ENCODE data around the gene ZBTB45. TPM values are rescaled to one million over a fixed set of nuclear protein-coding genes. Genes with fewer than 3 reads are reported as not detected.
"Not testable (repeated sequence)": the region's sequence is repeated elsewhere in the genome, so short reads cannot be mapped to it uniquely, and the experiment has no call there.

Gene ZBTB45
- polyA plus RNA-seq, 1 experiment: 4.2 TPM

DNA sequence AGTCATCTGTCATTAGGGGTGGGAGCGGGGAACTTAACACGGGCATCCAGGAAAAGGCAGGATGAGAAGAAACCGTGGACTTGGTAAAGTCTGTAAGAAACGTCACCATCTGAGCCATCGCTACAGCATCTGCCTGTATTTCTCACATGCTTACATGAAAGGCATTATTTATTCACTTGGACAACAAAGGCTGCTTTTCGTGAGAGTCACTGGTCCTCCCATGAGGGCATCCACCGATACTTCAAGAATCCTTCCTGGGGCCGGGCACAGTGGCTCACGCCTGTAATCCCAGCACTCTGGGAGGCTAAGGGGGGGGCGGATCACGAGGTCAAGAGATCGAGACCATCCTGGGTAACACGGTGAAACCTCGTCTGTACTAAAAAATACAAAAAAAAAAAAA lies 27.3 kb downstream of the ZBTB45 start:
- TF ChIP-seq, protein P1, sequence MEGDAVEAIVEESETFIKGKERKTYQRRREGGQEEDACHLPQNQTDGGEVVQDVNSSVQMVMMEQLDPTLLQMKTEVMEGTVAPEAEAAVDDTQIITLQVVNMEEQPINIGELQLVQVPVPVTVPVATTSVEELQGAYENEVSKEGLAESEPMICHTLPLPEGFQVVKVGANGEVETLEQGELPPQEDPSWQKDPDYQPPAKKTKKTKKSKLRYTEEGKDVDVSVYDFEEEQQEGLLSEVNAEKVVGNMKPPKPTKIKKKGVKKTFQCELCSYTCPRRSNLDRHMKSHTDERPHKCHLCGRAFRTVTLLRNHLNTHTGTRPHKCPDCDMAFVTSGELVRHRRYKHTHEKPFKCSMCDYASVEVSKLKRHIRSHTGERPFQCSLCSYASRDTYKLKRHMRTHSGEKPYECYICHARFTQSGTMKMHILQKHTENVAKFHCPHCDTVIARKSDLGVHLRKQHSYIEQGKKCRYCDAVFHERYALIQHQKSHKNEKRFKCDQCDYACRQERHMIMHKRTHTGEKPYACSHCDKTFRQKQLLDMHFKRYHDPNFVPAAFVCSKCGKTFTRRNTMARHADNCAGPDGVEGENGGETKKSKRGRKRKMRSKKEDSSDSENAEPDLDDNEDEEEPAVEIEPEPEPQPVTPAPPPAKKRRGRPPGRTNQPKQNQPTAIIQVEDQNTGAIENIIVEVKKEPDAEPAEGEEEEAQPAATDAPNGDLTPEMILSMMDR (IDR thresholded peaks at IDR 0.05; ENCODE audit: low read depth, low read length): no peak
- DNase-seq (ENCODE audit: low read depth, low spot score): no peak
- no peaks in the 10 kb centered on the region for H3K27me3 ChIP-seq (ENCODE audit: control insufficient read depth, insufficient read depth, low read length)
- H3K4me3 ChIP-seq (ENCODE audit: low read depth, low read length): no peak overlapping the region
- no peaks in the 10 kb centered on the region for H3K9me3 ChIP-seq (ENCODE audit: control insufficient read depth, insufficient read depth, low read length)
- POLR2A ChIA-PET: no interaction called here
- H3K27ac ChIP-seq (ENCODE audit: low read depth, low read length): no peak overlapping the region
- CTCF ChIA-PET: no interaction called here

DNA sequence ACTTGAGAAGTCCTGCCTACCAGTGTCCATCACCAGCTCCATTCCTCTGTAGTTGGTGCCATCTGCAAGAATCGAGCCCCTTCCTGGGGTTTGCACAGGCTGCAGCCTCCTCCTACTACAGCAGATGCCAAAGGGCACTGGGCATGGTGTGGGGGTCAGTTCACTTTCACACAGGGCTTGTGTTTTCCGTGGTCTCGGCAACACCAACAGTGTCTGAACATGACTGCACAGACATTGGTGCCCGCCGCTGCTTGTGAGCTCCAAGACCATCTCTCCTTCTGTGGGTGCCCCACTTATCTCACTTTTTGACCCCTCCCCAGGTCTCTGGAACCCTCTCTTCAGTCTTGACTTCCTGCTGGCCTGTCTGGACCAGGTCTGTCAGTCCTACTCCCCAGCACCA lies 28.2 kb downstream of the ZBTB45 start:
- CTCF ChIA-PET: interaction anchor here (1.0 kb wide), 1 partner anchor 29 kb away, joined by 3 read pairs; the partner anchor contains the start of gene ZBTB45

DNA sequence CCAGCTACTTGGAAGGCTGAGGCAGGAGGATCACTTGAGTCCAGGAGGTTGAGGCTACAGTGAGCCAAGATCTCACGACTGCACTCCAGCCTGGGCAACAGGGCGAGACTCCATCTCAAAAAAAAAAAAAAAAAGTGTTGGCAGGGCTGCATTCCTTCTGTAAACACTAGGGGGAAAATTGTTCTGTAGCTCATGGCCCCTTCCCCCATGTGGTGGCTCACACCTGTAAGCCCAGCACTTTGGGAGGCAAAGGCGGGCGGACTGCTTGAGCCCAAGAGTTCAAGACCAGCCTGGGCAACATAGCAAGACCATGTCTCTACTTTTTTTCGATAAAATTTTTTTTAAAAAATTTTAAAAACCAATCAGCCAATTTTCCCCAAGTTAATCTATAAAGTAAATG lies 35.3 kb downstream of the ZBTB45 start:
- not testable (repeated sequence) for DNase-seq (ENCODE audit: low read depth, low spot score); H3K4me3 ChIP-seq (ENCODE audit: low read depth, low read length); H3K27ac ChIP-seq (ENCODE audit: low read depth, low read length); H3K27me3 ChIP-seq (ENCODE audit: control insufficient read depth, insufficient read depth, low read length); H3K9me3 ChIP-seq (ENCODE audit: control insufficient read depth, insufficient read depth, low read length)
- CTCF ChIA-PET: interaction anchor here (0.7 kb wide), 1 partner anchor 175 kb away, joined by 3 read pairs; no protein-coding TSS in a partner anchor
- POLR2A ChIA-PET: interaction anchor here (0.6 kb wide), 1 partner anchor 36 kb away, joined by 3 read pairs; no protein-coding TSS in a partner anchor

More for the DNA sequence above, 28.2 kb downstream of the ZBTB45 start:
- POLR2A ChIA-PET: no interaction called here
- Histone ChIP-seq H3K9me3 (ENCODE audit: control insufficient read depth, insufficient read depth, low read length) (no peaks in the 10 kb centered on the region), H3K27ac (ENCODE audit: low read depth, low read length) (no peak overlapping the region), H3K4me3 (ENCODE audit: low read depth, low read length) (no peak overlapping the region), H3K27me3 (ENCODE audit: control insufficient read depth, insufficient read depth, low read length) (no peaks in the 10 kb centered on the region)
- DNase-seq (ENCODE audit: low read depth, low spot score): no peak
- TF ChIP-seq, protein P1 (IDR thresholded peaks at IDR 0.05; ENCODE audit: low read depth, low read length): no peak

DNA sequence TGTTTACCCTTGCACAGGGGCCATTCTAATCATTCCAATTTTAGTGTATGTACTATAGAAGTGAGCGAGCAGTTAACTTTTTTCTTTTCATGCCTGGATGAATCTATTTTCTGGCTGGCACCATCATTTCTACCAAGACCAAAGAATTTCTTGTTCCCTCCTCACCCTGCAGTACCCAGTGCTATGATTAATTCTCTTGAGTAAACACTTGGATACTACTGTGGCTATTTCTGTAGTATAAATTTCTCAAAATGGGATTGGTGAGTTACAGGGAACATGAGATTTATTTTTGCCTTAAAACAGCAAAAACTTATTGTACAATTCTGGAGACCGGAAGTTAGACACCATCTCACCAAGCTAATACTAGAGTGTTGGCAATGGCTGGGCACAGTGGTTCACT lies 35.8 kb downstream of the ZBTB45 start:
- Histone ChIP-seq H3K9me3 (ENCODE audit: control insufficient read depth, insufficient read depth, low read length) (no peaks in the 10 kb centered on the region), H3K27ac (ENCODE audit: low read depth, low read length) (no peak overlapping the region), H3K4me3 (ENCODE audit: low read depth, low read length) (no peak overlapping the region), H3K27me3 (ENCODE audit: control insufficient read depth, insufficient read depth, low read length) (no peaks in the 10 kb centered on the region)
- DNase-seq (ENCODE audit: low read depth, low spot score): no peak
- CTCF ChIA-PET: interaction anchor here (0.7 kb wide), 1 partner anchor 174 kb away, joined by 3 read pairs; no protein-coding TSS in a partner anchor
- POLR2A ChIA-PET: no interaction called here
- TF ChIP-seq, protein P1 (IDR thresholded peaks at IDR 0.05; ENCODE audit: low read depth, low read length): no peak

DNA sequence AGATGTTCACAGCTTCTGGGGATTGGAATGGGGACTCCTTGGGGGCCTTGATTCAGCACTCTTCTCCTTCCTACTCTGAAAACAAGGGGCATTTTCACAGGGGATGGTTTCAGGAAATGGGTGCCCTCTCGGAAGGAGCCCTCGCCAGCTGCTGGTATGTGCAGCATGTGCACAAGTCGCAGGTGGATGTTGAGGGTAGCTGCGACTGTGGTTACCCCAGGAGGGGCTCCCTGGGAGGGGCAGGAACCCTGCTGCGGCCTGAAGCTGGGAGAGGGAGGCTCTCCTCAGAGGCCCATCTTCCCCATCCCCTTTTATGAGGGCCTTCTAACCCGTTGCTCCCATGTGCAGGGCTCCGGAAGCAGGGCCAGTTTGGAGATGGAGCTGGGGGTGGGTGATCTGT lies 37.2 kb downstream of the ZBTB45 start:
- Histone ChIP-seq H3K4me3 (ENCODE audit: low read depth, low read length) (no peak overlapping the region), H3K9me3 (ENCODE audit: control insufficient read depth, insufficient read depth, low read length) (no peaks in the 10 kb centered on the region), H3K27ac (ENCODE audit: low read depth, low read length) (no peak overlapping the region), H3K27me3 (ENCODE audit: control insufficient read depth, insufficient read depth, low read length) (no peaks in the 10 kb centered on the region)
- ChIA-PET POLR2A (no interaction called here), CTCF (no interaction called here)
- no peak for DNase-seq (ENCODE audit: low read depth, low spot score)
- TF ChIP-seq, protein P1 (IDR thresholded peaks at IDR 0.05; ENCODE audit: low read depth, low read length): no peak

DNA sequence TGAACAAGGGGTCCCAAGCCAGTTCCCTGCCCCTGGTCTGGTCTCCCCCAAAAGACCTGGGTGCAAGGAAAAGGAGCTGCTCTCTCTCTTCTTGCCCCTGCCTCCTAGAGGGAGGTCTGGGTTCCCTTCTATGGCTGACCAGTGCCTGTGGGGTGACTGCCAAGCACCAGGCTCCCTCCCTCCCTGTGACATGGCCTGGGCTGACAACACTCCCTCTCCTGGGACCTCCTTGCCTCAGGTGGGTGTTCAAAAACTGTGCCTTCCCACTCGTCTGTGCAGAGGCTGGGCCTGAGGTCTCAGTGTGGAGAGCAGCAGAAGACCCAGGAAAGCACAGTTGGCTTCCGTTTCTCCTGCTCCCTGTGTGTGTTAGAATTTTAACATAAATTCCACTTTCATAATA lies 38.8 kb downstream of the ZBTB45 start:
- Histone ChIP-seq H3K27ac (ENCODE audit: low read depth, low read length) (no peak overlapping the region), H3K4me3 (ENCODE audit: low read depth, low read length) (no peak overlapping the region), H3K9me3 (ENCODE audit: control insufficient read depth, insufficient read depth, low read length) (no peaks in the 10 kb centered on the region), H3K27me3 (ENCODE audit: control insufficient read depth, insufficient read depth, low read length) (no peaks in the 10 kb centered on the region)
- CTCF ChIA-PET: no interaction called here
- POLR2A ChIA-PET: no interaction called here
- TF ChIP-seq, protein P1 (IDR thresholded peaks at IDR 0.05; ENCODE audit: low read depth, low read length): no peak
- DNase-seq (ENCODE audit: low read depth, low spot score): no peak

Data from AG04450 (cell line).